ENCODE measurements around the gene CPSF4L.

- TF ChIP-seq ZBTB43 (CRISPR knock-in tag; IDR thresholded peaks at IDR 0.05) = no peak
- no peak for TF ChIP-seq CTCF (IDR thresholded peaks at IDR 0.05)
- no peak for TF ChIP-seq ZNF423 (CRISPR knock-in tag; IDR thresholded peaks at IDR 0.05)
- TF ChIP-seq PREB (CRISPR knock-in tag; IDR thresholded peaks at IDR 0.05; ENCODE audit: borderline replicate concordance) = no peak
- no peak for TF ChIP-seq ZSCAN18 (CRISPR knock-in tag; IDR thresholded peaks at IDR 0.05)
- TF ChIP-seq ATF2 (CRISPR knock-in tag; IDR thresholded peaks at IDR 0.05; ENCODE audit: borderline replicate concordance, low read depth) = no peak
- TF ChIP-seq ATF3 (CRISPR knock-in tag; conservative IDR thresholded peaks at IDR 0.05) = no peak
- no peak for TF ChIP-seq FOXK1 (CRISPR knock-in tag; IDR thresholded peaks at IDR 0.05)
- TF ChIP-seq MLX (CRISPR knock-in tag; IDR thresholded peaks at IDR 0.05) = no peak
- TF ChIP-seq MAX (CRISPR knock-in tag; IDR thresholded peaks at IDR 0.05) = no peak
- TF ChIP-seq SMAD3 (CRISPR knock-in tag; IDR thresholded peaks at IDR 0.05; ENCODE audit: borderline replicate concordance) = no peak
- TF ChIP-seq USF1 (CRISPR knock-in tag; IDR thresholded peaks at IDR 0.05) = no peak
- TF ChIP-seq GRHL2 (CRISPR knock-in tag; IDR thresholded peaks at IDR 0.05; ENCODE audit: insufficient replicate concordance, severe bottlenecking) = no peak
- no peak for TF ChIP-seq JUN (CRISPR knock-in tag; IDR thresholded peaks at IDR 0.05)
Observed at GRCh38 chr17:73228748-73229236, 32.9 kb downstream of the CPSF4L start.

Measured in WTC11 (cell line).